Brain microvascular endothelial cell (primary cell): ENCODE results near the gene TNS4.
A peak's percentile ranks its signal among the peaks of the same experiment; 100 is the strongest.

Experiments used
- DNase-seq: peaks from one replicate; pipeline ENCODE4 v3.0.0-alpha.2; 2020
- H3K27ac ChIP-seq: fragments of 250-450 bp; sonication (Bioruptor Pico); 2 replicates; pipeline ENCODE4 v1.5.1; 2020; ENCODE audit warnings: mild to moderate bottlenecking, moderate library complexity
- H3K27me3 ChIP-seq: fragments of 250-450 bp; sonication (Bioruptor Pico); replicated peaks from 2 replicates; pipeline ENCODE4 v1.5.1; 2020; ENCODE audit warnings: mild to moderate bottlenecking
- H3K36me3 ChIP-seq: fragments of 250-450 bp; sonication (Bioruptor Pico); replicated peaks from 2 replicates; pipeline ENCODE4 v1.5.1; 2020; ENCODE audit warnings: mild to moderate bottlenecking
- H3K4me3 ChIP-seq: 2 replicates; pipeline ENCODE4 v1.5.1; 2011; ENCODE audit warnings: low read depth, mild to moderate bottlenecking, control low read depth, low read length, moderate library complexity
- CTCF ChIP-seq: IDR thresholded peaks from 2 replicates; pipeline ENCODE4 v1.5.1; 2011; ENCODE audit warnings: low read depth, mild to moderate bottlenecking, moderate library complexity, low read length, control low read depth, inconsistent platforms; ENCODE audit errors: missing control alignments
- in situ Hi-C: cut with HindIII; loops from 2 replicates; pipeline ENCODE4 v1.10.0; 2017; ENCODE audit warnings: low sequenced_read_pairs, low pct_ligation_motif_present

Gene TNS4

DNA sequence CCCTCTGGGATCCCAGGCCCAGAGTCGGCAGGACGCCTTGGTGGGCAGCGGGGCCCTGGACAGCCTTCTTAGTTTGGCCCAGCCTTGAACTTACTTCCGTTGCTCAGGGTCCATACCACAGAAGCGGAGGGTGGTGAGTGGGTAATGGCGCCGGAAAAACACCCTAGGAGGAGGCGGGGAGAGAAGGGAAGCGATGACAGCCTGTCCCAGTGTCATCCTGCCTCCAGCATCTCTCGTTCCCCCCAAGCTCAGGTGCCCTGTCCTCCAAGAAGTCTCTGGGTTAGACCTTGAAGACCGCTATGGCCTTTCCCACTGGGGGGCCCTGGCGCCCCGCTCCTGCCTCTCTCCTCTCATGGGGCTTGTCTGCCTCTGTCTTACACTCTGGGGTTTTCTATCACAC is 22.9 kb downstream of the TNS4 start:
- DNase-seq: no peak
- Histone ChIP-seq H3K36me3 (no peaks in the 10 kb centered on the region), H3K4me3 (no peak overlapping the region), H3K27ac (no peak overlapping the region), H3K27me3 (no peaks in the 10 kb centered on the region)
- in situ Hi-C loops: no loop called here
- no peak for TF ChIP-seq CTCF

DNA sequence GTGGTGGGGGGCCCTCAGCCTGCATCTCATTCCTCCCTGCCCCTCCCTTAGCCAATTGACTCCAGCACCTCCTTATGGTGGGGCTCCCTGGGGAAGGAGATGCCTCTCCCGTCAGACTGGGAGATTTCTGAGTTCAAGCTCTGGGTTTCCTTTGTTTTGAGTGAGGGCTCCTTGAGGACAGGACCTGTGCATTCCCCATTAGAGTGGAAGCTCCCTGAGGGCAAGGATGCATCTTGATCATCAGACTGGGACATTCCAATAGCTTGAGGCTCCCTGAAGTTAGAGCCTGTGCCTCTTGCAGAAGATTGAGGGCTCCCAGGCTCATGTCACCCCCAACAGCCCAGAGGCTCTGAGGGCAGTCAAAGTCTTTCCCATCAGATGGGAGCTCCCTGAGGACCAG is 23.6 kb downstream of the TNS4 start:
- no peaks in the 10 kb centered on the region for H3K27me3 ChIP-seq
- no peaks in the 10 kb centered on the region for H3K36me3 ChIP-seq
- in situ Hi-C loops: no loop called here
- TF ChIP-seq CTCF: no peak
- DNase-seq: no peak
- no peak overlapping the region for H3K27ac ChIP-seq
- no peak overlapping the region for H3K4me3 ChIP-seq

DNA sequence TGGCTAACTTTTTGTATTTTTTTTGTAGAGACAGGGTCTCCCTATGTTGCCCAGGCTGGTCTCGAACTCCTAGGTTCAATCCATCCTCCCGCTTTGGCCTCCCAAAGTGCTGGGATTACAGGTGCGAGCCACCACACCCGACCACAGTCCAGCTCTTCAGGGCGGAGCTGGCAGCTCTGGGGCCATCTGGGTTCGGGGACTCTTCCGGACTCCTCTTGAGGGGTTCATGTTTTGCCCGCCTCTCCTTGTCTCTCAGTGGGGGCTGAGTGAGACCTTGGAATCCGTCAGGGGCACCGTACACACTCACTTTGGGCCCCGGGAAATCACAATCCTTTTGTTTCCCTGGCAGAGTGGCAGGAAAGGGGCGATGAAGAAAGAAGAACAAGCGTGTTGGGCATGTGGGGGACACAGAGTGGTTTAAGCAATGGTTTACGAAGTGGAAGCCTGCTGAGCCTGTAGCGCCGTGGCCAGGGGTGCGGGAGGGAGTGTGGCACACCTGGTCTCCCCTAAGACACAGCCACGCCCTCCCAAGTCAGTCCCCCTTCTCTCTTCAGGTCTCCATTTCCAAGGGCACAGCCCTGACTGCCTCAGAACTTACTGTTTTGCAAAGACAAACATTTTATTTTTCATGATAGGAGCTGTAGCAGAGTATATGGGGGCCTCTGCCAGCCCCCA is 26.1 kb downstream of the TNS4 start:
- DNase-seq: no peak
- no peak overlapping the region for H3K4me3 ChIP-seq
- peak overlapping the region; percentile 40 for H3K27ac ChIP-seq
- no peaks in the 10 kb centered on the region for H3K27me3 ChIP-seq
- no peaks in the 10 kb centered on the region for H3K36me3 ChIP-seq
- in situ Hi-C loops: no loop called here
- no peak for TF ChIP-seq CTCF

GRCh38 chr17:40474419-40475002 is 26.9 kb downstream of the TNS4 start:
- no peaks in the 10 kb centered on the region for H3K36me3 ChIP-seq
- H3K27me3 ChIP-seq: no peaks in the 10 kb centered on the region
- in situ Hi-C loops: no loop called here
- no peak overlapping the region for H3K27ac ChIP-seq
- no peak for TF ChIP-seq CTCF
- H3K4me3 ChIP-seq: no peak overlapping the region
- DNase-seq: no peak

DNA sequence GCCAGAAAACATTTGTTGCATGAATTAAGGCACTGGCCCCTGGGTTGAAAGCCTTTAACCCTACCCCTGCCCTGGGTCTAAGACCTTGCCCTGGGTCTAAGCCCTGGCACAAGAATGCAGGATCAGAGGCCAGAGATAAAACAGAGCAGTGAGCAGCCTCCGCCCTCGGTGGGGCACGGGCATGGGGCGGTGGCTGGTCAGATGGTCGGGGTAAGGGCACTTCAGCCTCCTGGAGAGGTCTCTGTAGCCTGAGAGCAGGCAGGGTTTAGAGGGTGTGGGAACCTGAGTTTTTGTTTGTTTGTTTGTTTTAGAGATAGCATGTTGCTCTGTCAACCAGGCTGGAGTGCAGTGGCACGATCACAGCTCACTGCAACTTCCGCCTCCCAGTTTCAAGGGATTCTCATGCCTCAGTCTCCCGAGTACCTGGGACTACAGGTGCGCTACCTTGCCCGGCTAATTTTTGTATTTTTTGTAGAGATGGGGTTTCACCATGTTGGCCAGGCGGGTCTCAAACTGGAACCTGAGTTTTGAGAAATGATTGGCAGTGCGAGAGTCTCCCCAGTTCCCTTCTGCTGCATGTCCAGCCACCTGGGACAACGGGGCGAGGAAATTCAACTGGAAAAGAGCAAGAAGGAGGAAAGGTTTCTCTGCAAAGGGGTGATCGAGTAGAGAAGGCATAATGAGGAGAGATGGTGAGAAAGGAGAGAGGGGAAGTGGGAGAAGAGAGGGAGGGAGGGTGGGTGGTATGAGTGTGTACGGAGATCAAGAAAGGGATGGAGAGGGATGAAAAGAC is 27.7 kb downstream of the TNS4 start:
- no peaks in the 10 kb centered on the region for H3K27me3 ChIP-seq
- TF ChIP-seq CTCF: no peak
- H3K36me3 ChIP-seq: no peaks in the 10 kb centered on the region
- no peak overlapping the region for H3K4me3 ChIP-seq
- in situ Hi-C loops: no loop called here
- no peak for DNase-seq
- H3K27ac ChIP-seq: no peak overlapping the region
